Cardiac muscle cell (in vitro differentiated cells and primary cell): ENCODE measurements around the gene FAF1. TPM values are rescaled to one million over a fixed set of nuclear protein-coding genes. Genes with fewer than 3 reads are reported as not detected.
"Not testable (repeated sequence)": the region's sequence is repeated elsewhere in the genome, so short reads cannot be mapped to it uniquely, and the experiment has no call there.

ENCODE experiments used
- DNase-seq, 2 donors: peaks; one replicate each; pipeline versions ENCODE4 v3.0.0 to v3.0.0-alpha.2; 2010 to 2017; ENCODE audit warnings: low read depth in 1 of 2, low spot score in 1 of 2
- H3K27ac ChIP-seq: fragments of 200-600 bp; sonication (generic); 2 replicates; pipeline ENCODE4 v1.5.1; 2016
- H3K27me3 ChIP-seq: fragments of 200-600 bp; sonication (generic); 2 replicates; pipeline ENCODE4 v1.6.0; 2016; ENCODE audit warnings: control low read depth
- H3K36me3 ChIP-seq: fragments of 200-600 bp; sonication (generic); 2 replicates; pipeline ENCODE4 v1.5.1; 2016; ENCODE audit warnings: control low read depth
- H3K4me1 ChIP-seq: fragments of 200-600 bp; sonication (generic); 2 replicates; pipeline ENCODE4 v1.8.1; 2017; ENCODE audit warnings: low read depth, mild to moderate bottlenecking, mixed run types
- H3K4me3 ChIP-seq: fragments of 200-600 bp; sonication (generic); 2 replicates; pipeline ENCODE4 v1.5.1; 2016; ENCODE audit warnings: mild to moderate bottlenecking
- H3K9me3 ChIP-seq: fragments of 200-600 bp; sonication (generic); 2 replicates; pipeline ENCODE4 v1.5.1; 2017; ENCODE audit warnings: low read depth, mild to moderate bottlenecking, control low read depth
- polyA plus RNA-seq: library from polyadenylated mRNA; unstranded; fragments of >200 nt; fragmentation: Nextera tagmentation; extraction: Ambion mirVana; gene quantifications from 2 replicates; pipeline ENCODE4 v1.2.1, GENCODE V29; 2016
- total RNA-seq: library from RNA; depleted of rRNA; stranded (reverse); fragments of >200 nt; gene quantifications from 2 replicates; pipeline ENCODE4 v1.2.3, GENCODE V29; 2016
- TF ChIP-seq, protein P1 (sequence below): IDR thresholded peaks from 2 replicates; pipeline ENCODE4 v1.5.1; 2012; ENCODE audit warnings: low read depth, mild to moderate bottlenecking, low read length

FAF1 gene
- total and polyA plus RNA-seq, 2 experiments from 2014 or later = 24.3 to 76.7 TPM

DNA sequence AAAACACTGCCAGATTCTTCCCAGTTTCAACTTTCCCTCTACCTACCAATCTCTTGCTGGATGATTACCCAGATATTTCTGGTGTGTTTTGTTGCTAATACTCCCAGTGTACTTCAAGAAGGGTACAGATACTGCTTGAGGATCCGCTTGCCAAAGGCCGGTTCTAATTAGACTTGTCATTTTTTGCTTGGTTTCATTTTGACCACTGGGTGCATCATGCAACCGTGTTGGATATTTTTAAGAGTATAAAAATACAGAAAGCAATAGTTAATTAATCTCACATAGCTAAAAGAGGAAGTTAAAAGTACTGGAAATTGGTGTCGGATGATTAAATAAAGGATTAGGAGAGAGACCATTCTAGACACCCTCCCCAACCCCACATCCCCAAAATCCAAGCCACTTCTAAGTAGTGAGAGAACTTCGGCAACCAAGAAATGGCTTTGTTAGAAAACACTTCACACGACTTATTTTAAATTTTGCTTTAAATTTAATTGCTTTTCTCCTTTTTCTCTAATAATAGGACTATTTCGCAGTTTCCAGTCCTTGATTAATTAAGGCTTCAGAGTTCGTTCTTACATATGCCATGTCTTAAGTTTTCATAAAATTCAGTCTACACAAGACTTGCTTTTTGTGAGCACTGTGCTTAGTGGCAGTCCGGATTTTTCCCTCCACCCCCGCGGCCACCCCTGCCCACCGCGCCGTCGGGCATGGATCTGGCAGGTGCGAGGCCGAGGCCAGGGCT, 7.5 kb upstream of the FAF1 start:
- H3K36me3 ChIP-seq = no peaks in the 10 kb centered on the region
- TF ChIP-seq, protein P1, sequence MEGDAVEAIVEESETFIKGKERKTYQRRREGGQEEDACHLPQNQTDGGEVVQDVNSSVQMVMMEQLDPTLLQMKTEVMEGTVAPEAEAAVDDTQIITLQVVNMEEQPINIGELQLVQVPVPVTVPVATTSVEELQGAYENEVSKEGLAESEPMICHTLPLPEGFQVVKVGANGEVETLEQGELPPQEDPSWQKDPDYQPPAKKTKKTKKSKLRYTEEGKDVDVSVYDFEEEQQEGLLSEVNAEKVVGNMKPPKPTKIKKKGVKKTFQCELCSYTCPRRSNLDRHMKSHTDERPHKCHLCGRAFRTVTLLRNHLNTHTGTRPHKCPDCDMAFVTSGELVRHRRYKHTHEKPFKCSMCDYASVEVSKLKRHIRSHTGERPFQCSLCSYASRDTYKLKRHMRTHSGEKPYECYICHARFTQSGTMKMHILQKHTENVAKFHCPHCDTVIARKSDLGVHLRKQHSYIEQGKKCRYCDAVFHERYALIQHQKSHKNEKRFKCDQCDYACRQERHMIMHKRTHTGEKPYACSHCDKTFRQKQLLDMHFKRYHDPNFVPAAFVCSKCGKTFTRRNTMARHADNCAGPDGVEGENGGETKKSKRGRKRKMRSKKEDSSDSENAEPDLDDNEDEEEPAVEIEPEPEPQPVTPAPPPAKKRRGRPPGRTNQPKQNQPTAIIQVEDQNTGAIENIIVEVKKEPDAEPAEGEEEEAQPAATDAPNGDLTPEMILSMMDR = no peak
- peaks cover 92% of the 10 kb centered on the region for H3K27me3 ChIP-seq
- no peak overlapping the region for H3K27ac ChIP-seq
- no peak for DNase-seq
- peak overlapping the region; percentile 58 for H3K4me3 ChIP-seq
- H3K4me1 ChIP-seq = no peaks in the 10 kb centered on the region
- H3K9me3 ChIP-seq = no peaks in the 10 kb centered on the region

DNA sequence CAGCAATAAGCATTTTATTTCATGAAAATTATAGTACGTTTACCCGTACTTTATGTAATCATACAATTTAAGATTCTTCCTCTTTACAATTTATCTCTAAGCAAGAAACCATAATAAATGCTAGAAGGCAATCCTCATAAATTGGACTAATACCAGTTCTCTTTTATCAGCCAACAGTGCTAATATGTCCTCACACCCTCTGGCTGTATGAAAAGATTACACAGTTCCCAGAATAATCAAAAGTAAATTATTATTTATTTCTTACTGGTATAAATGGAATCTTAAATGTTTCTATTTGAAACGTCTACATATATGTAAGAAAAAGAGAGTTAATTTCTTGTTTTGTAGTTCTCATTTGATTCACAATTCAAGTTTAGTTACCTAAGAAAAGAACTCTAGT, 6.9 kb upstream of the FAF1 start:
- no peak for DNase-seq
- no peaks in the 10 kb centered on the region for H3K9me3 ChIP-seq
- H3K27ac ChIP-seq = no peak overlapping the region
- H3K4me3 ChIP-seq = no peak overlapping the region
- H3K4me1 ChIP-seq = no peaks in the 10 kb centered on the region
- peaks cover 89% of the 10 kb centered on the region for H3K27me3 ChIP-seq
- TF ChIP-seq, protein P1 = no peak
- H3K36me3 ChIP-seq = no peaks in the 10 kb centered on the region

DNA sequence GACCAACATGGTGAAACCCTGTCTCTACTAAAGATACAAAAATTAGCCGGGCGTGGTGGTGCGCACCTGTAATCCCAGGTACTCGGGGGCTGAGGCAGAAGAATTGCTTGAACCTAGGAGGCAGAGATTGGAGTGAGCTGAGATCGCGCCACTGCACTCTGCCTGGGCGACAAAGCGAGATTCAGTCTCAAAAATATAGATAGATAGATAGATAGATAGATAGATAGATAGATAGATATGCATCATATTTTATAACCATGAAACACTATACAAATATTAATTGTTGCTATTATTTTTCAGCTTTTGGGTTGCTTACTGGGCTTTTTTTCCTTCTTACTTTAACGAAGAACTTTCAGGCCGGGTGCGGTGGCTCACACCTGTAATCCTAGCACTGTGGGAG, 4.8 kb upstream of the FAF1 start:
- H3K4me3 ChIP-seq = no peak overlapping the region
- no peak for DNase-seq
- TF ChIP-seq, protein P1 = no peak
- H3K27ac ChIP-seq = no peak overlapping the region
- H3K36me3 ChIP-seq = no peaks in the 10 kb centered on the region
- peaks cover 68% of the 10 kb centered on the region for H3K27me3 ChIP-seq
- H3K4me1 ChIP-seq = no peaks in the 10 kb centered on the region
- H3K9me3 ChIP-seq = no peaks in the 10 kb centered on the region

DNA sequence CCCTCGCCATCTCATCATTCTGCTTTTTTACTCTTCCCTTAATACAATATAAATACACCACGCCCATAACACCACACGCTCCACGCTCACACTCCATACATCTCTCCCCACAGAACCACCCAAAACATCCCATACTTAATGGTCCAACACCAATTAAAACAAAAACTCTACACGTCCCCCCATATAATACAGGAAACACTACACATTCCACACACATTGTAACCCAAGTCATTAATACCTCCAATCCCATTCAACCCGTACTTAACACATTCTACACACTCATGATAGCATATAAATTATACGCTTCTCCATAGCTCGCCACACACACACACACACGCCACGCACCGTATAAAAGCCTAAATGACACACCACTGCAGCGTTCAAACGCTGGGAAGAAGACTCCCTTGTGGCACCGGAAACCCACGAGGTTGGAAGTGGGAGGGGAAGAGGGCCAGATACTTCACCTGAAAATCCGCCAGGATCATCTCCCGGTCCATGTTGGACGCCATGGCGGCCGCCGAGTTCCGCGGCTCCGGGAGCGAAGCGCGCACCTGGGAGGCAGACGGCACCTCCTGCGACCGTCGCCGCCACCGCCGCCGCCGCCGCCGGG, 659 bp downstream of the FAF1 start:
- DNase-seq = peak in 1 of 2 donors; percentile 32
- Histone ChIP-seq H3K27me3 (peaks cover 19% of the 10 kb centered on the region), H3K36me3 (no peaks in the 10 kb centered on the region), H3K27ac (peak overlapping the region; percentile 84), H3K4me1 (peaks cover 3% of the 10 kb centered on the region), H3K9me3 (no peaks in the 10 kb centered on the region), H3K4me3 (peak overlapping the region; percentile 93)
- TF ChIP-seq, protein P1 = no peak

DNA sequence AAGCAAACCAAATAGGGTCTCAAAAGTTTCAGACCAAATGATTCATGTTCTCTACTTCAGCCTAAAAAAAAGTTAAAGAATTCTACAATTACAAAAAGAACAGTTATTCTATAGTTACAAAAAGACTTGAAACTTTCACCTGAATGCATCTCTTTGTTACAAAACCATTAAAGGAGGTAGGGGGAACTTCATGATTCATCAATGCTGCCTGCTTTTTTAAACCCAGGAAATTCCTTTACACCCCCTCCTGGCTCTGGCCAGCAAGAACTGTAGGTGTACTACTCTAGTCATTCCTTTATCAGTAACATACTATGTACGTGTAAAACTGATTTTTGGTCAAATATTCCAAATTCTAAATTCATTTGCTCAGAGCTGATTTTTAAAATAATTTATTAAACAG, 5.0 kb downstream of the FAF1 start:
- Histone ChIP-seq H3K27me3 (no peaks in the 10 kb centered on the region), H3K4me3 (no peak overlapping the region), H3K9me3 (no peaks in the 10 kb centered on the region), H3K36me3 (no peaks in the 10 kb centered on the region), H3K4me1 (peaks cover 3% of the 10 kb centered on the region), H3K27ac (no peak overlapping the region)
- TF ChIP-seq, protein P1 = no peak
- DNase-seq = no peak

DNA sequence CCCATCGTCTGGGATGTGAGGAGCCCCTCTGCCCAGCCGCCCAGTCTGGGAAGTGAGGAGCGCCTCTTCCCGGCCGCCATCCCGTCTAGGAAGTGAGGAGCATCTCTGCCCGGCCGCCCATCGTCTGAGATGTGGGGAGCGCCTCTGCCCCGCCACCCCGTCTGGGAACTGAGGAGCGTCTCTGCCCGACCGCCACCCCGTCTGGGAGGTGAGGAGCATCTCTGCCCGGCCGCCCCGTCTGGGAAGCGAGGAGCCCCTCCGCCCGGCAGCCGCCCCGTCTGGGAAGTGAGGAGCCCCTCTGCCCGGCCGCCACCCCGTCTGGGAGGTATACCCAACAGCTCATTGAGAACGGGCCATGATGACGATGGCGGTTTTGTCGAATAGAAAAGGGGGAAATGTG, 7.5 kb downstream of the FAF1 start:
- not testable (repeated sequence) for H3K4me3 ChIP-seq, H3K4me1 ChIP-seq, H3K9me3 ChIP-seq, H3K27ac ChIP-seq, H3K36me3 ChIP-seq, DNase-seq, H3K27me3 ChIP-seq
